ENCODE data around the gene NOD2. TPM values are rescaled to one million over a fixed set of nuclear protein-coding genes. Genes with fewer than 3 reads are reported as not detected.

NOD2 gene
- total and polyA plus RNA-seq, 2 of the 13 experiments (the other 11 are each of a cell fraction or from before 2014, with no cell fraction given): 0.27 to 0.81 TPM

DNA sequence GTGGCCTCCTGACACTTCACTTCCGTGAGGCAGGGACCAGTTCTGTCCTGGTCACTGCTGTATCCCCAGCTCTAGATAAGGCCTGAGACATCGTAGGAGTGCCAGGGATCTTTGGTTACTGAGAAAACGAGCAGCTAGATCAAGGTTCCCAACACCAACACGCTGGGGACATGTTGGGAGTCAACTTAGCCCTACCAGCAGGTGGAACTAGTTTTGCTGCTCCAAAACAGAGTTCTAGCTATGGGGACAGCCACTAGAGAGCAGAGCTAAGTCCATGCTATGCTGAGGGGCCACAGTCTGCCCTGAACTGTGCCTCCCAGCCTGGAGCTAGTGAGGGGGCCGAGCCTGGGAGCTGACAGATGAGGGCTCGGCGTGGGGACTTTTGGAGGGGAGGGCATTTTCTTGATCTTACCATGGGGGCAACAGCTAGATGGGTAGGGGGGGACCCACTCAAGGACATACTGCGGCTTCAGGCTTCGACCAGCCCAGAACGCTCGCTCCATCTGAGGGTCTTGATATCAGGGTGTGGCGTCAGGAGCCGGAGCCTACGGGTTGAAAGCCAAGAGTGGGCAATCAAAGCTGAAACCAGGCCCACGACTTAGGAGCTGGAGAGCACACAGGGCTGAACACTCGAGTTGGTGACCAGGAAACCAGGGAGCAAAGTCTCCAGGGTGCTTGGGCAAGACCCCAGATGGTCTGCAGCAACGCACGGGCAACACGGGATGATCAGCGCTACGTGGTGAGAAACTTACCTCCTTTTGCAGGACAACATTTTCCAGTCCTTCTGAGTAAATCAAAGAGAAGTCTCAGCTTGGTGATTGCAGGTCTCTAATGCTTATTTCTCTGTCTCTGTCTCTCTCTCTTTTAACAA, 25.7 kb upstream of the NOD2 start (continued):
- TF ChIP-seq ZNF484 (CRISPR knock-in tag; IDR thresholded peaks at IDR 0.05; ENCODE audit: borderline replicate concordance, low read depth): no peak
- no peak for TF ChIP-seq ZBTB8A (CRISPR knock-in tag; IDR thresholded peaks at IDR 0.05; ENCODE audit: borderline replicate concordance, low read depth)
- TF ChIP-seq ZNF83 (CRISPR knock-in tag; IDR thresholded peaks at IDR 0.05; ENCODE audit: borderline replicate concordance): no peak
- no peak for TF ChIP-seq ZNF709 (CRISPR knock-in tag; IDR thresholded peaks at IDR 0.05)
- TF ChIP-seq ZNF564 (CRISPR knock-in tag; IDR thresholded peaks at IDR 0.05): peak; percentile 7; the same call in 1 of the 2 replicates
- TF ChIP-seq FOSL1 (CRISPR knock-in tag; IDR thresholded peaks at IDR 0.05; ENCODE audit: borderline replicate concordance): no peak
- peak; percentile 35; the same call in 1 of the 2 replicates for TF ChIP-seq CEBPB (IDR thresholded peaks at IDR 0.05; ENCODE audit: borderline replicate concordance, low read depth, low read length)
- TF ChIP-seq, protein P1, sequence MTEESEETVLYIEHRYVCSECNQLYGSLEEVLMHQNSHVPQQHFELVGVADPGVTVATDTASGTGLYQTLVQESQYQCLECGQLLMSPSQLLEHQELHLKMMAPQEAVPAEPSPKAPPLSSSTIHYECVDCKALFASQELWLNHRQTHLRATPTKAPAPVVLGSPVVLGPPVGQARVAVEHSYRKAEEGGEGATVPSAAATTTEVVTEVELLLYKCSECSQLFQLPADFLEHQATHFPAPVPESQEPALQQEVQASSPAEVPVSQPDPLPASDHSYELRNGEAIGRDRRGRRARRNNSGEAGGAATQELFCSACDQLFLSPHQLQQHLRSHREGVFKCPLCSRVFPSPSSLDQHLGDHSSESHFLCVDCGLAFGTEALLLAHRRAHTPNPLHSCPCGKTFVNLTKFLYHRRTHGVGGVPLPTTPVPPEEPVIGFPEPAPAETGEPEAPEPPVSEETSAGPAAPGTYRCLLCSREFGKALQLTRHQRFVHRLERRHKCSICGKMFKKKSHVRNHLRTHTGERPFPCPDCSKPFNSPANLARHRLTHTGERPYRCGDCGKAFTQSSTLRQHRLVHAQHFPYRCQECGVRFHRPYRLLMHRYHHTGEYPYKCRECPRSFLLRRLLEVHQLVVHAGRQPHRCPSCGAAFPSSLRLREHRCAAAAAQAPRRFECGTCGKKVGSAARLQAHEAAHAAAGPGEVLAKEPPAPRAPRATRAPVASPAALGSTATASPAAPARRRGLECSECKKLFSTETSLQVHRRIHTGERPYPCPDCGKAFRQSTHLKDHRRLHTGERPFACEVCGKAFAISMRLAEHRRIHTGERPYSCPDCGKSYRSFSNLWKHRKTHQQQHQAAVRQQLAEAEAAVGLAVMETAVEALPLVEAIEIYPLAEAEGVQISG (CRISPR knock-in tag; IDR thresholded peaks at IDR 0.05): no peak; the same call in 1 of the 2 replicates
- TF ChIP-seq STAG1 (CRISPR knock-in tag; IDR thresholded peaks at IDR 0.05): peak; percentile 51
- TF ChIP-seq ZNF746 (CRISPR knock-in tag; IDR thresholded peaks at IDR 0.05): no peak
- TF ChIP-seq GABPB1 (CRISPR knock-in tag; IDR thresholded peaks at IDR 0.05): no peak; the same call in 1 of the 2 replicates
- TF ChIP-seq TOE1 (CRISPR knock-in tag; IDR thresholded peaks at IDR 0.05): no peak
- 0 out of 2 replicates have a peak, but pooled peaks have one; percentile 21 for TF ChIP-seq ZZZ3 (CRISPR knock-in tag; IDR thresholded peaks at IDR 0.05; ENCODE audit: borderline replicate concordance)
- peak; percentile 34; the same call in 1 of the 2 replicates for TF ChIP-seq MEIS2 (CRISPR knock-in tag; IDR thresholded peaks at IDR 0.05)
- 0 out of 2 replicates have a peak, but pooled peaks have one; percentile 42 for TF ChIP-seq ZNF451 (CRISPR knock-in tag; IDR thresholded peaks at IDR 0.05)
- TF ChIP-seq, protein P2, sequence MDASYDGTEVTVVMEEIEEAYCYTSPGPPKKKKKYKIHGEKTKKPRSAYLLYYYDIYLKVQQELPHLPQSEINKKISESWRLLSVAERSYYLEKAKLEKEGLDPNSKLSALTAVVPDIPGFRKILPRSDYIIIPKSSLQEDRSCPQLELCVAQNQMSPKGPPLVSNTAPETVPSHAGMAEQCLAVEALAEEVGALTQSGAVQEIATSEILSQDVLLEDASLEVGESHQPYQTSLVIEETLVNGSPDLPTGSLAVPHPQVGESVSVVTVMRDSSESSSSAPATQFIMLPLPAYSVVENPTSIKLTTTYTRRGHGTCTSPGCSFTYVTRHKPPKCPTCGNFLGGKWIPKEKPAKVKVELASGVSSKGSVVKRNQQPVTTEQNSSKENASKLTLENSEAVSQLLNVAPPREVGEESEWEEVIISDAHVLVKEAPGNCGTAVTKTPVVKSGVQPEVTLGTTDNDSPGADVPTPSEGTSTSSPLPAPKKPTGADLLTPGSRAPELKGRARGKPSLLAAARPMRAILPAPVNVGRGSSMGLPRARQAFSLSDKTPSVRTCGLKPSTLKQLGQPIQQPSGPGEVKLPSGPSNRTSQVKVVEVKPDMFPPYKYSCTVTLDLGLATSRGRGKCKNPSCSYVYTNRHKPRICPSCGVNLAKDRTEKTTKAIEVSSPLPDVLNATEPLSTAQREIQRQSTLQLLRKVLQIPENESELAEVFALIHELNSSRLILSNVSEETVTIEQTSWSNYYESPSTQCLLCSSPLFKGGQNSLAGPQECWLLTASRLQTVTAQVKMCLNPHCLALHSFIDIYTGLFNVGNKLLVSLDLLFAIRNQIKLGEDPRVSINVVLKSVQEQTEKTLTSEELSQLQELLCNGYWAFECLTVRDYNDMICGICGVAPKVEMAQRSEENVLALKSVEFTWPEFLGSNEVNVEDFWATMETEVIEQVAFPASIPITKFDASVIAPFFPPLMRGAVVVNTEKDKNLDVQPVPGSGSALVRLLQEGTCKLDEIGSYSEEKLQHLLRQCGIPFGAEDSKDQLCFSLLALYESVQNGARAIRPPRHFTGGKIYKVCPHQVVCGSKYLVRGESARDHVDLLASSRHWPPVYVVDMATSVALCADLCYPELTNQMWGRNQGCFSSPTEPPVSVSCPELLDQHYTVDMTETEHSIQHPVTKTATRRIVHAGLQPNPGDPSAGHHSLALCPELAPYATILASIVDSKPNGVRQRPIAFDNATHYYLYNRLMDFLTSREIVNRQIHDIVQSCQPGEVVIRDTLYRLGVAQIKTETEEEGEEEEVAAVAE (CRISPR knock-in tag; IDR thresholded peaks at IDR 0.05; ENCODE audit: borderline replicate concordance): no peak
- TF ChIP-seq ZNF567 (CRISPR knock-in tag; IDR thresholded peaks at IDR 0.05; ENCODE audit: borderline replicate concordance): 0 out of 2 replicates have a peak, but pooled peaks have one; percentile 48
- 0 out of 2 replicates have a peak, but pooled peaks have one; percentile 3 for TF ChIP-seq ZNF644 (CRISPR knock-in tag; IDR thresholded peaks at IDR 0.05; ENCODE audit: low read depth)
- no peak for TF ChIP-seq CREM (IDR thresholded peaks at IDR 0.05)
- TF ChIP-seq CREM (CRISPR knock-in tag; IDR thresholded peaks at IDR 0.05): no peak

Data from HepG2 (cell line).